GM12878 (cell line): Measurements from ENCODE around the gene PIK3C3. TPM values are rescaled to one million over a fixed set of nuclear protein-coding genes. Genes with fewer than 3 reads are reported as not detected.
A peak's percentile ranks its signal among the peaks of the same experiment; 100 is the strongest.

Source experiments
- ASH2L ChIP-seq: fragments of 300-600, 200-600 bp; sonication (generic); IDR thresholded peaks from 2 replicates; pipeline ENCODE4 v1.6.1; 2017; ENCODE audit warnings: low read depth, mild to moderate bottlenecking, borderline replicate concordance
- FOXM1 ChIP-seq: IDR thresholded peaks from 2 replicates; pipeline ENCODE4 v1.6.1; 2012; ENCODE audit warnings: low read depth, mild to moderate bottlenecking, inconsistent platforms, low read length, moderate library complexity
- NFIC ChIP-seq: IDR thresholded peaks from 2 replicates; pipeline ENCODE4 v1.6.1; 2012; ENCODE audit warnings: low read depth, mild to moderate bottlenecking, inconsistent platforms, low read length, moderate library complexity
- ZBED1 ChIP-seq: IDR thresholded peaks from 2 replicates; pipeline ENCODE4 v1.6.1; 2016; ENCODE audit warnings: borderline replicate concordance
- ZNF274 ChIP-seq: IDR thresholded peaks from one replicate; pipeline ENCODE4 v1.8.0; 2011; ENCODE audit not compliant: insufficient read length, insufficient read depth
- polyA plus RNA-seq, 11 experiments: library from polyadenylated mRNA; depleted of rRNA in 4 of 11; unstranded in 6 of 11; stranded (reverse) in 5 of 11; fragments of >200 nt; fragmentation: Nextera tagmentation in 4 of 11; fragmentation: Illumina TruSeq in 1 of 11; extraction: Ambion mirVana in 4 of 11; extraction: Trizol in 1 of 11; gene quantifications; 1 replicate in 1 of 11; 2 replicates in 10 of 11; pipeline versions ENCODE4 v1.2.1 to v1.2.3, GENCODE V29; 2011 to 2016; ENCODE audit warnings: inconsistent platforms in 2 of 11, missing spikeins in 2 of 11, low read depth in 1 of 11
- total RNA-seq, 4 experiments: library from RNA; depleted of rRNA in 3 of 4; stranded (reverse); fragments of >200 nt in 3 of 4; fragmentation: Illumina TruSeq in 1 of 4; extraction: Trizol in 1 of 4; gene quantifications; 2 replicates each; pipeline versions ENCODE4 v1.2.1 to v1.2.3, GENCODE V29; 2013 to 2021
- TF ChIP-seq, protein P1 (sequence below): IDR thresholded peaks from 2 replicates; pipeline ENCODE4 v1.6.1; 2011; ENCODE audit warnings: low read depth, low read length, improper control_type of control experiment, borderline replicate concordance
- TF ChIP-seq, protein P2 (sequence below): IDR thresholded peaks from 2 replicates; pipeline ENCODE4 v1.6.1; 2011; ENCODE audit warnings: borderline replicate concordance, low read depth, mild to moderate bottlenecking, moderate library complexity, mixed read lengths, low read length; ENCODE audit not compliant: insufficient read depth; ENCODE audit errors: extremely low read length
- TF ChIP-seq, protein P3 (sequence below): IDR thresholded peaks from 2 replicates; pipeline ENCODE4 v1.6.1; 2012; ENCODE audit warnings: improper control_type of control experiment, low read depth, low read length; ENCODE audit not compliant: insufficient replicate concordance

Gene PIK3C3
- total and polyA plus RNA-seq, 10 of the 15 experiments (the other 5 are each of a cell fraction or from before 2014, with no cell fraction given): 14.4 to 131 (median 32.4) TPM

DNA sequence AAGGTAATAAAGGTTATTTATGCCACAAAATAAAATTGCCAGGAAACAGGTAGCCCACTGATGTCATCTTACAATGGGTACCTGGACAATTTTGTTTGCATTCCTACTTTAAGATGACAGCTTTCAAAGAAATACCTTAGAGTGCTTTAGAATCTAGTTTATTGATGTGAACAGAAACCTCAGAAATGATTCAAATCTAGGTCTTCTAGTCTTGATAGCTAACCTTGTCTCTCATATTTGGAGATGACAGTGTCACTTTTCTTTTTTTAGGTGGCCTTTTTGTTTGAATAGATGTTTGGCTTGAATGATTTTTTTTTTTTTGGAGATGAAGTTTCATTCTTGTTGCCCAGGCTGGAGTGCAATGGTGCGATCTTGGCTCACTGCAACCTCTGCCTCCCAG lies 69.1 kb downstream of the PIK3C3 start (continued):
- TF ChIP-seq, protein P1, sequence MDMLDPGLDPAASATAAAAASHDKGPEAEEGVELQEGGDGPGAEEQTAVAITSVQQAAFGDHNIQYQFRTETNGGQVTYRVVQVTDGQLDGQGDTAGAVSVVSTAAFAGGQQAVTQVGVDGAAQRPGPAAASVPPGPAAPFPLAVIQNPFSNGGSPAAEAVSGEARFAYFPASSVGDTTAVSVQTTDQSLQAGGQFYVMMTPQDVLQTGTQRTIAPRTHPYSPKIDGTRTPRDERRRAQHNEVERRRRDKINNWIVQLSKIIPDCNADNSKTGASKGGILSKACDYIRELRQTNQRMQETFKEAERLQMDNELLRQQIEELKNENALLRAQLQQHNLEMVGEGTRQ: no peak
- TF ChIP-seq ASH2L (no peak), ZBED1 (no peak), NFIC (peak; percentile 59; the same call in 1 of the 2 replicates), ZNF274 (no peak), FOXM1 (peak; percentile 35; the same call in 1 of the 2 replicates)
- TF ChIP-seq, protein P2, sequence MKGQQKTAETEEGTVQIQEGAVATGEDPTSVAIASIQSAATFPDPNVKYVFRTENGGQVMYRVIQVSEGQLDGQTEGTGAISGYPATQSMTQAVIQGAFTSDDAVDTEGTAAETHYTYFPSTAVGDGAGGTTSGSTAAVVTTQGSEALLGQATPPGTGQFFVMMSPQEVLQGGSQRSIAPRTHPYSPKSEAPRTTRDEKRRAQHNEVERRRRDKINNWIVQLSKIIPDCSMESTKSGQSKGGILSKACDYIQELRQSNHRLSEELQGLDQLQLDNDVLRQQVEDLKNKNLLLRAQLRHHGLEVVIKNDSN: no peak
- TF ChIP-seq, protein P3, sequence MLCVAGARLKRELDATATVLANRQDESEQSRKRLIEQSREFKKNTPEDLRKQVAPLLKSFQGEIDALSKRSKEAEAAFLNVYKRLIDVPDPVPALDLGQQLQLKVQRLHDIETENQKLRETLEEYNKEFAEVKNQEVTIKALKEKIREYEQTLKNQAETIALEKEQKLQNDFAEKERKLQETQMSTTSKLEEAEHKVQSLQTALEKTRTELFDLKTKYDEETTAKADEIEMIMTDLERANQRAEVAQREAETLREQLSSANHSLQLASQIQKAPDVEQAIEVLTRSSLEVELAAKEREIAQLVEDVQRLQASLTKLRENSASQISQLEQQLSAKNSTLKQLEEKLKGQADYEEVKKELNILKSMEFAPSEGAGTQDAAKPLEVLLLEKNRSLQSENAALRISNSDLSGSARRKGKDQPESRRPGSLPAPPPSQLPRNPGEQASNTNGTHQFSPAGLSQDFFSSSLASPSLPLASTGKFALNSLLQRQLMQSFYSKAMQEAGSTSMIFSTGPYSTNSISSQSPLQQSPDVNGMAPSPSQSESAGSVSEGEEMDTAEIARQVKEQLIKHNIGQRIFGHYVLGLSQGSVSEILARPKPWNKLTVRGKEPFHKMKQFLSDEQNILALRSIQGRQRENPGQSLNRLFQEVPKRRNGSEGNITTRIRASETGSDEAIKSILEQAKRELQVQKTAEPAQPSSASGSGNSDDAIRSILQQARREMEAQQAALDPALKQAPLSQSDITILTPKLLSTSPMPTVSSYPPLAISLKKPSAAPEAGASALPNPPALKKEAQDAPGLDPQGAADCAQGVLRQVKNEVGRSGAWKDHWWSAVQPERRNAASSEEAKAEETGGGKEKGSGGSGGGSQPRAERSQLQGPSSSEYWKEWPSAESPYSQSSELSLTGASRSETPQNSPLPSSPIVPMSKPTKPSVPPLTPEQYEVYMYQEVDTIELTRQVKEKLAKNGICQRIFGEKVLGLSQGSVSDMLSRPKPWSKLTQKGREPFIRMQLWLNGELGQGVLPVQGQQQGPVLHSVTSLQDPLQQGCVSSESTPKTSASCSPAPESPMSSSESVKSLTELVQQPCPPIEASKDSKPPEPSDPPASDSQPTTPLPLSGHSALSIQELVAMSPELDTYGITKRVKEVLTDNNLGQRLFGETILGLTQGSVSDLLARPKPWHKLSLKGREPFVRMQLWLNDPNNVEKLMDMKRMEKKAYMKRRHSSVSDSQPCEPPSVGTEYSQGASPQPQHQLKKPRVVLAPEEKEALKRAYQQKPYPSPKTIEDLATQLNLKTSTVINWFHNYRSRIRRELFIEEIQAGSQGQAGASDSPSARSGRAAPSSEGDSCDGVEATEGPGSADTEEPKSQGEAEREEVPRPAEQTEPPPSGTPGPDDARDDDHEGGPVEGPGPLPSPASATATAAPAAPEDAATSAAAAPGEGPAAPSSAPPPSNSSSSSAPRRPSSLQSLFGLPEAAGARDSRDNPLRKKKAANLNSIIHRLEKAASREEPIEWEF: no peak
- TF ChIP-seq, all 136 proteins: peak for 8
